CD4-positive, alpha-beta T cell treated with Interleukin-17A for 4 hours (primary cell): ENCODE results near the gene GDF15.
"Not testable (repeated sequence)": the region's sequence is repeated elsewhere in the genome, so short reads cannot be mapped to it uniquely, and the experiment has no call there.

Experiments
- DNase-seq: peaks from one replicate; pipeline ENCODE4 v3.0.0-alpha.2; 2020; ENCODE audit warnings: mixed read lengths

GDF15 gene

DNA sequence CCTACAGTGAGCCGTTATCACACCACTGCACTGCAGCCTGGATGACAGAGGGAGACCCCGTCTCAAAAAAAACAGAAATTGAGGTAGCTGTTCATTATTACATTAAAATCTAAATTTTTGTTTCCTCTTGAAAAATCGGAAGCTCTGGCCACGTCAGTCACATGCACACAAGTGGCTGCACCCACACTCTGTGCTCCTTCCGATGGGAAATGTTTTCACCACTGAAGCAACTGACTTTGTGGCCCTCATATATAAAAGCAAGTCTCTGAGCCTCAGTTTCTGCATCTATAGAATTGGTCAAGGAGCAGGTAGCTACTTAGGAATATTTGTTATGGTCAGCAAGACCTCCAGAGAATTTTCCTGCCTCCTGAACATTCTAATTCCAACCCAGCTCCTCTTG, 7.0 kb downstream of the GDF15 start:
- DNase-seq, result no peak

DNA sequence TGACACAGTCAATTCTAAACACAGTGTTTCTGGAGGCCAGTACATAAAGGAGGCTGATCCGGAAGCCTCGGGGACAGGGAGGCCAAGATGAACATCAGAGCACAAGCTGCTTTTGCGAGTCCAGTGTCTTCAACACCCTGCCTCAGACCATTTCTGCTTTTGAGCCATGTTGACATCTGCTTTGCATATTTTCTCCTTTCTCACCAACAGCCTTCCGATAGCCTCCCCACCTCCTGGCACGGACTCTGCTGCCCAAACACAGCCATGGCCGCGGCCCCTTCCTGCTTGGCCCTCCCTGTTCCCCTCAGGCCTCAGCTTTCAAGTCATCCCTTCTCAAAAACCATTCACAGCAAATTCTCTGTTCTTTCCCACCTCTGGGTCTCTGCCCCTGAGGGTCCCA, 7.9 kb downstream of the GDF15 start:
- DNase-seq, result no peak

DNA sequence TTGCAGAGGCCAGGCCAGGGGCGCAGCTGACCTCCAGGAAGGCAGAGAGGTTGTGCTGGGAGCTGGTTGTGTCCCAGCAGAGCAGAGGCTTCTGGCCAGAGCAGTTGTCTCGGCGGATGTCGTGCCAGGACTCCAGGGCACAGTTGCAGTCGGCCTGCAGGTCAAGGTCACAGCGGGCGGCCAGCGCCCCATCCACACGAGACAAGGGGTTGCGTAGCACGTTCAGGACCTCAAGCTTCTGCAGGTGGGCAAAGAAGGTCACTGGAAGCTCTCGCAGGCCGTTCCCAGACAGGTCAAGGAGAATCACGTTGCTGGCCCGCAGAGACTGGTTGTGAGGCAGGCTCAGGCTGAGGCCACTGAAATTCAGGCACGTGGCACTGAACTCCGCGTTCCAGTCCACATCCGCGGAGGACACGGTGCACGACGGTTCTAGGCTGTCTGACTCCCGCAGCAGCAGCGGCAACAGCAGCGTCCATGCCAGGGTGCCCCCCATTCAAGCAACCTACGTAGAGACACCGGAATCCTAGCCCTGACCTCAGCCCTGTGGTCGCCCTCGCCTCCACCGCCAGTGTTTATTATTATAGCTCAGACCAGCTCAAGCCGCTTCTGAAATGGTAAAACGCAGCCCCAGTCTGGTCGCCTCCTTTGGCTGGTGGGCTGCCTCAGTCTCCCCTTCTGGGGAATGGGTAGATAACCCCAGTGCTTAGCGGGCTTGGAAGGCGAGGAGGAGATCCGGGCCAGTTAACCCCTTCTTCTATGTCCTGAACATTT, 10.7 kb downstream of the GDF15 start:
- no peak for DNase-seq

DNA sequence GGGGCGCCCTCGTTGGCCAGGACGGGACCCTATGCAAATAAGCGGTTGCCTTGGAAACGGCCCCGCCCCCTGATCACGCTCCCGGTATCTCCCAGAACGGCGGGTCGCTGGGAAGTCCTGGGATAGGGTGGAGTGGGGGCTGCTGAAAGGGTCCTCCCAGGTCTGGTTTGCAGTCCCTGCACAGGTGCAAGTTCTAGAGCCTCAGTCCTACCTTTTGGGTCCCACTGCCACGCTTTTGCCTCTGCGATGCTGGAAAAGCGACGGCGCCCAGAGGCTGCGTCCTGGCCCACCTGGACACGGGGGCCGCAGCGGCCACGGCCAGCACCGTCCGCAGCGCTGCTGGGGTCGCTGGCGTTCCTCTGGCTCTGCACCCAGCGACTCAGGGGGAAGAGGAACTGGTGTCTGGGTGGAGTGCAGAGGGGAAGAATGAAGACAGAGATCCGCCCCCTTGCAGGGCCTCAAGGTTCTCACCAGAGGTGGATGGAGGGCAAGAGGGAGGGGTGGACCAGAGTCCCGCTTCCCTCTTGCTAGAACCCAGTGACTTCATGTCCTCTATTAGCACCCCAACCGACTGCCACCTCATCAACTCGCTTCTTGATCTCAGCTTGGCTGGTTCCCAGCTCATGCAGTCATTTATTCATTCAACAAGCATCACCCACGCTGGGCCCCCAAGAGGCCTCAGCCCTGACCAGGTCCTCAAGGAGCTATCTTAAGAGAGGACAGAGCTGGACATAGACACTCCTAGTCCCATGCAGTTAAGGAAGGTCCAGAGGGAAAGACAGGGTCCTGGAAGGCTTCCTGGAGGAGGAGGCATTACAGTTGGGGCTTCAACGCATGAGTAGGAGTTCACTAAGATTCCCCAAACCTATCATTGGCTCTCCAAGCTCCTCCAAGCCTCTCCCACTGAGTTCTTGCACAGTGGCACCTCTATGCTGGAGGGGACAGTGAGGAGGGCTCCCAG, 11.6 kb downstream of the GDF15 start, which contains the start of gene LRRC25:
Gene LRRC25 (minus strand): TSS at position 381 of the 961 bp plus-strand sequence. CDS start 659 bp downstream, outside the sequence.
- no peak for DNase-seq

DNA sequence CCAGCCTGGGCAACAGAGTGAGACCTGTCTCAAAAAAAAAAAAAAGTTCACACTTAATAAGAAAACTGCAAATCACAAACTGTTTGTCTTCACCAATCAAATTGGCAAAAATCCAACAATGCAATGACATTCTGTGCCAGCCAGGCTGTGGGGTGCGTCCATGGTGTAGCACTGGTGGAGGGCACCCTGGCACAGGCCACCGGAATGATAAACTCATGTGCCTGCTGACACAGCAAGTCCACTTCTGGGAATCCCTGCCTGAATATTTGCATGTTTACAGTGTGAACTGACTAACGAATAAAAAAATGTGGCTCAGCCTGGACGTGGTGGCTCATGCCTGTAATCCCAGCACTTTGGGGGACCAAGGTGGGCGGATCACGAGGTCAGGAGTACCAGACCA, 13.1 kb downstream of the GDF15 start:
- DNase-seq, result no peak

DNA sequence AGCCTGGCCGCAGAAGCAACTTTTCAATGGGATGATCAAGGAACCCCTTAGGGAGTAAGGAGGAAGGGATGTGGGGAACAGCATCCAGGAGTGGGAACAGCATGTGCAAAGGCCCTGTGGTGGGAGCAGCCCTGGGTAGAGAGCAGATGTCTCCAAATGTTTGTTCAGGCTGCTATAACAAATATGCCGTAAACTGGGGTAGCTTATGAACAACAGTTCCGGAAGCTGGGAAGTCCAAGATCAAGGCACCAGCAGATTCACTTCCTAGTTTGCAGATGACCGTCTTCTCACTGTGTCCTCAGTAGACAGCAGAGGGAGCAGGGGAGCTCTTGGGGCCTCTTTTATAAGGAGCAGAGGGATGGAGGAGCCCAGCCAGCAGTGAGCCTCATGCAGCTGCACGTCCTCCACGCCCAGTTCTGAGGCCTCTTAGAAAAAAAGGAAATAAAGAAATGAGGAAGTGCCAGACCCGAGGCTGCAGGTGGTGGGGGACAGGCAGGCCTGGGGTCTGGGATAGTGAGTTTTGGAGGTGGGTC, 15.7 kb downstream of the GDF15 start:
- no peak for DNase-seq

DNA sequence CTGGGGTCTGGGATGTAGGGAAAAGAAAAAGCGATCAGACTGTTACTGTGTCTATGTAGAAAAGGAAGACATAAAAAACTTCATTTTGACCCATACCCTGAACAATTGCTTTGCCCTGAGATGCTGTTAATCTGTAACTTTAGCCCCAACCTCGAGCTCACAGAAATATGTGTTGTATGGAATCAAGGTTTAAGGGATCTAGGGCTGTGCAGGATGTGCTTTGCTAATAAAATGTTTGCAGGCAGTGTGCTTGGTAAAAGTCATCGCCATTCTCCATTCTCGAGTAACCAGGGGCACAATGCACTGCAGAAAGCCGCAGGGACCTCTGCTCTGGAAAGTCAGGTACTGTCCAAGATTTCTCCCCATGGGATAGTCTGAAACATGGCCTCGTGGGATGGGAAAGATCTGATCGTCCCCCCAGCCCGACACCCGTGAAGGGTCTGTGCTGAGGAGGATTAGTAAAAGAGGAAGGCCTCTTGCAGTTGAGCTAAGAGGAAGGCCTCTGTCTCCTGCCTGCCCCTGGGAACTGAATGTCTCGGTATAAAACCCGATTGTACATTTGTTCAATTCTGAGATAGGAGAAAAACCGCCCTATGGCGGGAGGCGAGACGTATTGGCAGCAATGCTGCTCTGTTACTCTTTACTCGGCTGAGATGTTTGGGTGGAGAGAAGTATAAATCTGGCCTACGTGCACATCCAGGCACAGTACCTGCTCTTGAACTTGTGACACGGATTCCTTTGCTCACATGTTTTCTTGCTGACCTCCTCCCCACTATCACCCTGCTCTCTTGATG, 16.7 kb downstream of the GDF15 start:
- DNase-seq, result not testable (repeated sequence)

DNA sequence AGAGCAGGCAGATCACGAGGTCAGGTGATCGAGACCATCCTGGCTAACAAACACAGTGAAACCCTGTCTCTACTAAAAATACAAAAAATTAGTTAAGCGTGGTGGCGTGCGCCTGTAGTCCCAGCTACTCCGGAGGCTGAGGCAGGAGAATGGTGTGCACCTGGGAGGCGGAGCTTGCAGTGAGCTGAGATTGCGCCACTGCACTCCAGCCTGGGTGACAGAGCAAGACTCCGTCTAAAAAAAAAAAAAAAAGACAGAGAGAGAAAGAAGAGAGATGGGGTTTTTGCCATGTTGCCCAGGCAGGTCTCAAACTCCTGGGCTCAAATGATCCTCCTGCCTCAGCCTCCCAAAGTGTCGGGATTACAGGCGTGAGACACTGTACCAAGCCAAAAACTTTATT, 19.8 kb downstream of the GDF15 start:
- DNase-seq, result not testable (repeated sequence)

DNA sequence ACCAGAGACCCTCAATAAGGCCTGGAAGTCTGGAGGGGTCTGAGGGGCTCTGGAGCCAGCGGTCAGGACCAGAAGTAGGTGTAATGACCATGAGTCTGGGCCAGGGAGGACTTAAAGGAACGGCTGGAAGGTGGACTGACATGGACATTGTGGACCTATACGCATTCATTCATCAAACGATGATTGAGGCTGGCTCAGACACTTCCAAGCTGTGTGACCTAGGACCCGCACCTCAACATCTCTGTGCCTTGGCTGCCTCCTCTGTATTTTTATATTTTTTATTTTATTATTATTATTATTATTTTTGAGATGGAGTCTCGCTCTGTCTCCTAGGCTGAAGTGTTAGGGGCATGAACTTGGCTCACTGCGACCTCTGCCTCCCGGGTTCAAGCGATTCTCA, 20.8 kb downstream of the GDF15 start:
- no peak for DNase-seq

DNA sequence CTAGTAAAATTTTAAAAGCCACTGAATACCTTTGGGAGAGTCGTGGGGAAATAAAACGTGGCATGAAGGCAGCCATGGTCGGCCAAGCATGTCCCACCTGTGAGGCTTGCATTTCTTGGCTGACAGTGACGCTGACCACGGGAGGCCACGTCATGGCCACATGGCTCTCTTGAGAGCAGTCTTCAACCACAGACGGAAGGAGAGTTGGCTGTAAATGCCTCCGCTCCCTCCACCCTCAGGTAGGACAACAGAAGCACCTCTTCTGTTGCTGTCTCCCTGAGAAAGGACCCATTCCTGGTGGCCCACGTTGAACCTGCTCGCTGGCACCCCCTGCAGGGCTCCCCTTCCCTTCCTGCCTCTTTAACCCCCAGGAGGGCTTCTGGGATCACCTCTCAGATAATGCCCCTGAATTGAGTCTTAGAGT, 22.1 kb downstream of the GDF15 start:
- peak; percentile 48 for DNase-seq

DNA sequence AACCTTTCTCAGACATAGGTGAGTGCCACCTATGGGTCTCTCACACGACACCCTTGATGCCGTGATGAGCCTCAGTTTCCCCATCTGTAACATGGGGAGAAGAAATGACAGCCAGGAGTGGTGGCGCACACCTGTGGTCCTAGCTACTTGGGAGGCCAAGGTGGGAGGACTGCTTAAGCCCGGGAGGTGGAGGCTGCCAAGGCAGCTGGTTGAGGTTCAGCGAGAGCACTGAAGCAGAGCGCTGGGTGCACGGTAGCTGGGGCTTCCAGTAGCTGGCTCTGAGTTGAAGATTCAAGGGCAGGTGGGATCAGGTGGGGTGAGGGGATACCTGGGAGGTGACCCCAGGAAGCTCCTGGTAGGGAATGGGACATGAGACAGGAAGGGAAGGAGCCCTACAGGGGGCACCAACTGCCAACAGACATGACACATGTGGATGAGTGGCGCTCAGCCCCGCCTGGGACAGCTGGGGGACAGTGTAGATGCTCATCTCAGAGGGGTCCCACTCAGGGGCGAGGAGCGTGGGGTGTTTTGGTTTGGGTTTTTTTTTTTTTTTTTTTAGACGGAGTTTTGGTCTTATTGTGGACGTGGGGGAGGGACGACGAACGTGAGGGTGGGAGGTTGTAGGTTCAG, 26.8 kb downstream of the GDF15 start:
- no peak for DNase-seq

DNA sequence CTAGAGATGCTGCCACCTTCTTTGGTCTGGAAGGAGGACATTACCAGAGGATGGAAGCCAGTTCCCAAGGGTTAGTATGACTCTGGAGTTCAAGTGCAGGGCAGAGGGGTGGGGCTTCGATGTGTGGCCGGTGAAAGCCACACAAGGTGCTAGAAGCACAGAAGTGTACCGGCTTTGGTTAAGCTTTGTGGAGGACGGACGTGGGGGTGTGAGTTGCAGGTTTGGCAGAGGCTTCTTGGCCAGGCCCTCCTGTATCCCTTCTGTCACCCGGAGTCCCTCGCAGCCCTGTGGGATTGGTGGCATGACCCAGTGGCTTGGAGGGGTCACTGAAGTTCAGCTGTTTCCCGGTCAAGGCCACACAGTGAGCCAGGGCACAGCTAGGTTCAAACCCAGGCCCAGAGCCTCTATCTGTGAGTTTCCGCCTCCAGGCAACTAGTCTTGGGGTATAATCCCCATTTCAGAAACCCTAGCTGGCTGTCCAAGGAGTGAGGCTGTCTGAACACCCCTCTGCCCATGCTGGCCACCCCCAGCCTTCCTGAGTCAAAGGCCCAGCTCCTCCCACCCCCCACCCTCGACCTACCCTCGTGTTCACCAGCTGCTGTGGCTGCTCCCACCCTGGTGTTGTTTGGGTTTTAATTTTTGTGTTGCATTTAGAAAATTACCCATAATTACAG, 28.7 kb downstream of the GDF15 start:
- DNase-seq, result no peak

DNA sequence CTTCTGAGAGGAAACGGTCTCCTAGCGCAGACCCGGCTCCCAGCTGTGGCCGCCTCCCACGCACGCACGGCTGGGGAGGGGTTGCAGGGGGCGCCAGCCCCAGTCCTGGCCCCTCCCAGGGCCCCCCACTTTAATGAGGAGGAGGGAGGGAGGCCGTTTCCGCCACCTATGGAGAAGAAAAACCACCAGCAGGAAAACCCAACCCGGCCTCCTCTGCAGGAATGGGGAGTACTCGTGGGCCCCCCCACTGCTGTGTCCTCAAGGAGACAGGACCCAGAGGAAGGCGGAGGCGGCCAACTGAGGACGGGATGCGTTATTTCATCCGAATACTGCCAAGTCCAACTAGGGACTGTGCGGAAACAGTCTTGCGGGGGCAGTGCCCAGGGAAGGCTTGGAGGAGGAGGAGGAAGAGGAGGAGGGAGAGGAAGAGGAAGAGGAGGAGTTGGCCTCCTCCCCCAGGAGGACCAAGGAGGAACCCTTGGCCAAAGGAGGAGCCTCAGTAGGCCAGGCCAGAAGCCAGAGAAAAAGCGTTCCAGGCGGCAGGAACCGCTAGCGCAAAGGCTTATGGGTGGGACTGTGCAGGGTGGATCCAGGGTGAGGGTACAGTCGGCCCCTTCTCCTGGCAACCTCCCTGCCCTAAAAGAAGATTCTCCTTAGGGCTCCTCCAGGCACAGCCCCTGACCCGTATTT, 29.4 kb downstream of the GDF15 start:
- no peak for DNase-seq

DNA sequence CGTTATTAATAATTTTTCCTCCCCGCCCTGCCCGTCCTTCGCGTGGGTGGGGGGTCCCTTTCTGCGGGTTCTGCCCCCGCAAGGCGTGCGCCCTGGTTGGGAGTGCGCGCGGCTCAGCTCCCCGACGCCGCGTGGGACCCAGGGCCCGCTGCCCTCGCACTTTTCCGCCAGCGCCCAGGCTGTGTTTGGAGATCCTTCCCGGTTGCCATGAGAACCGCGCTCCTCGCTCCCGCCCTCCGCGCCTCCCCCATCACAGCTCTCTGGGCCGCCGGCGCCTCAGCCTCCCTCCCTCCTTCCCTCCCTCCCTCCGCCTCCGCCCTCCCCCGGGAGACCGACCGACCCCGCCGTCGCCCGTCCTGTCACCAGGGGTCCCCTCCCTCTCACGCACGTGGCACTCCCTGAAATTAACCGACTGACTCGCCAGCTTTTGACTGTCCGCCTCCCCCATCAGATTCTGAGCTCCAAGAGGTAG, 30.9 kb downstream of the GDF15 start:
- DNase-seq, result peak; percentile 60

DNA sequence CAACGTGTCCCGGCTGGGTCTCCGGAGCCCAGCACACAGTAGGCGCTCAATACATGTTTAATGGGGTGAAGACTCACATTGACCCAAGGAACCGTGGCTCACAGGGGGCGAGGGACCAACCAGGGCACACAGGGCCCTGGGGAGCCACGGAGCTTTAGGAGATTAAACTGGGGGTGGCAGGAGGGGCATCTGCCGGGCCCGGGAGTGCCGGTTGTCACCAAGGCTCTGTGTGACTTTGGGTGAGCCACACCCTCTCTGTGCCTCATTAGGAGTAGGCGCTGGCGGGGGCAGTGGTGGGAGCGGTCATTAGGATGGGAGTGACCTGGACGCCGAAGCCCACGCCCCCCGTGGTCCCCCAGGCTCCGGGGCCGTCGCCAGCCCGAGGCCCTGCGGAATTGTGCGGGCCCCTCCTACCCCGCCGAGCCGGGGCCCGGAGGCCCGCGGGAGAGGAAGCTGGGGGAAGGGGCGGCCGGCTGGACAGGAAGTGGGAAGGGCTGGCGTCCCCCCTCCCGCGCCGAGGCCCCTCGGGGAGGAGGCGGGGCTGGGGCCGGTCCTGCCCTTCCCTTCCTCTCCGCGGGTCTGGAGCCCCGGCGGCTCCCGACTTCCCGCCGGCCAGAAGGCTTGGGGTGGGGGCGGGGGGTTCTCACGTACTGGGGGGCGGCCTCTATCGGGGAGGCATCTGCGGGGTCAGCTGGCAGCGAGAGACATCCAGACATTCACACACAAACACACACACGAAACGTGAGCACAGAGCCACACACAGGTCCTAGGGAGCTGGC, 31.5 kb downstream of the GDF15 start:
- no peak for DNase-seq

DNA sequence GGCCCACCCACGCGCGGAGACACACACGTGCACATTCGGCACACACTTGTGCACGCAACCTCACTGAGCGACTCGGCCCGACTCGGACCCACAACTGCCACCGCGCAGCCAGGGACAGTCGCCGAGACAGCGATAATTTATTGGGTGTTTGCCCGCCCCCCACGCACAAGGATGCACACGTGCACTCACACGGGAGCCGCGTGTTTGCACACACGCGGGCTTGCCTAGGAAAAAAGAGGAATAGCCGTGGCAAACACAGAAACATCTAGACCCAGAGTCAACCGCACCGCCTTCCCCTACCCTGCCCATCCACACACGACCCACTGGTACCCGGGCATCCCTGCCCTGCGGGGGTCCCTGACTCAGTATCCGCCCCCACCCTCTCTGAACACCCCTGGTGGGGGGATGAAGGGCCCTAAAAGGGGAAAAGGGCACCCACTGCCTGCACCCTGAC, 32.1 kb downstream of the GDF15 start:
- no peak for DNase-seq

DNA sequence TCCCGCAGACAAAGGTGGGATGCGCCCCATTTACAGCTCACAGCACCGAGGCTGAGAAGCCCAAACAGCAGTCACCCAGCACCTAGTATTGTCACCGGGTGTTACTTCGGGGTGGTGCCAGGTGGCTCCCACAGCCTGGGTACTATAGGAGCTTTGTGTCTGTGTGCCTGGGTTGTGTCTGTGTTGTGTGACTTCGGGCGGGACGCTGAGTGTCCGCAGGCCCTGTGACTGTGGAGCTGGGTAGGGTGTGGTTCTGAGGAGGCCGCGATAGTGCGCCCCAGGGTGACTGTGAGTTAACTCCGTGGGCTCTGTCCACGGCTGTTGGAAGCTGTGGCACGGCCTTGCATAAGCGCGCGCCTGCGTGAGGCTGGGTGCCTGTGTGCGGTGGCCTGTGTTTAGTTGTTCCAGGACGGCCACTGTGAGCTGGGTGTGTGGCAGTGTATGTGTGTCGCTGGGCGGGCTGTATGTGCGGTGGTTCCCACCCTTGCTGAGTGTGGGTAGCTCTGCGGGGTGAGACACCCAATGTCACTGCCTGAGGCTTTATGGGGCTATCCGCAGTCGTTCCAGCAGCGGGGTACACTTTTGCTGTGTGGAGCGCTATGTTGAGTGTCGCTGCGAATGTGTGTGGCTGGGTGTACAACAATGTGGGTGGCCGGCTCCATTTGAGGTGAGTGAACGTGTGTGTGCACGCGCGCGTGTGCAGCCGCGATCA, 32.7 kb downstream of the GDF15 start:
- no peak for DNase-seq

DNA sequence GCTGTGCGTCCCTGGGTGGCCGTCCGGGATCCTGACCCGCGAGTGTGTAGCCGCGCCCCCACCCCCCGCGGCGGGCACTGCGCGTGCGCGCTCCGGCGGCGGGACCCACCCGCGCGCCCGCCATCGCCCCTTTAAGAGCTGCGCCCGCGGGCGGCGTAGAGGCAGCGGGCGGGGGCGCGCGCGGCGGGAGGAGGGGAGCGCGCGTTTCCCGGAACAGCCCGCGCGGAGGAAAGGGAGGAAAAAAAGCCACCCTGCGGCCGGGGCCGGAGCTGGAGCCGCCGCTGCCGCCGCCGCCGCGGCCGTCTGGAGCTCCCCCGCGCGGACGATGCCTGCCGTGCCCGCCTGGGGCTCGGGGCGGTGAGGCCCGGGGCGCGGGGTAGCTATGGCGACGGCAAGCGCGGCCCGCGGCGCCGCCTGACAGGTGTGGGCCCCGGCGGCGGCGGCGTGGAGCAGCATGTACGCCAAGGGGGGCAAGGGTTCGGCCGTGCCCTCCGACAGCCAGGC, 33.3 kb downstream of the GDF15 start, which contains the start of gene SSBP4:
Gene SSBP4 (plus strand): TSS at position 204 of the 504 bp plus-strand sequence. CDS start 251 bp downstream, at position 455.
- DNase-seq, result peak; percentile 77
